ENCODE results near the gene MALT1. TPM values are rescaled to one million over a fixed set of nuclear protein-coding genes. Genes with fewer than 3 reads are reported as not detected.
A peak's percentile ranks its signal among the peaks of the same experiment; 100 is the strongest.

MALT1 gene
- total and polyA plus RNA-seq, 11 donors: 5.4 to 18.3 (median 10.4) TPM

DNA sequence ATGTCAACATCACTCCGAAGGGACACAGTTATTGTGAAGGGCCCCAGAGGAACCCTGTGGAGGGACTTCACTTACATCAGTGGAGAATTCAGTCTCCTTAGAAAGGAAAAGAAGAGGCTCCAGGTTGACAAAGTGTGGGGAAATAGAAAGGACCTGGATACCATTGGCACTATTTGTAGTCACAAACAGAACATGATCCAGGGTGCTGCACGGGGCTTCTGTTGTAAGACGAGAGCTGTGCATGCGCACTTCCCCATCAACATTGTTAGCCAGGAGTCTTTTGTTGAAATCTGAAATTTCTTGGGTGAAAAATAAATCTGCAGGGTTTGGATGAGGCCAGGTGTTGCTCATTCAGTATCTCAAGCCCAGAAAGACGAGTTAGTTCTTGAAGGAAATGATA lies 40.0 kb upstream of the MALT1 start:
- Histone ChIP-seq H3K27me3 (no peaks in the 10 kb centered on the region), H3K4me3 (no peak overlapping the region), H3K4me1 (peaks cover 0 to 20% (median 0%) of the 10 kb centered on the region in 12 donors), H3K9me3 (no peaks in the 10 kb centered on the region), H3K27ac (peak overlapping the region in 1 of 12 donors; percentile 81), H3K36me3 (no peaks in the 10 kb centered on the region)
- DNase-seq (no peak), ATAC-seq (no peak)
- 70 to 78% (median 73%) methylated on average over 5 of the region's 5 CpGs for WGBS, 4 donors
- intact Hi-C loops (cut with DNase I): loop anchor here in 2 of 10 donors (5.0 kb wide), 2 partner anchors 36 to 41 kb away; partner anchors contain the start of gene MALT1 (in 1 of the 2)
- TF ChIP-seq POLR2A (IDR thresholded peaks at IDR 0.05): no peak
- TF ChIP-seq, protein P1, sequence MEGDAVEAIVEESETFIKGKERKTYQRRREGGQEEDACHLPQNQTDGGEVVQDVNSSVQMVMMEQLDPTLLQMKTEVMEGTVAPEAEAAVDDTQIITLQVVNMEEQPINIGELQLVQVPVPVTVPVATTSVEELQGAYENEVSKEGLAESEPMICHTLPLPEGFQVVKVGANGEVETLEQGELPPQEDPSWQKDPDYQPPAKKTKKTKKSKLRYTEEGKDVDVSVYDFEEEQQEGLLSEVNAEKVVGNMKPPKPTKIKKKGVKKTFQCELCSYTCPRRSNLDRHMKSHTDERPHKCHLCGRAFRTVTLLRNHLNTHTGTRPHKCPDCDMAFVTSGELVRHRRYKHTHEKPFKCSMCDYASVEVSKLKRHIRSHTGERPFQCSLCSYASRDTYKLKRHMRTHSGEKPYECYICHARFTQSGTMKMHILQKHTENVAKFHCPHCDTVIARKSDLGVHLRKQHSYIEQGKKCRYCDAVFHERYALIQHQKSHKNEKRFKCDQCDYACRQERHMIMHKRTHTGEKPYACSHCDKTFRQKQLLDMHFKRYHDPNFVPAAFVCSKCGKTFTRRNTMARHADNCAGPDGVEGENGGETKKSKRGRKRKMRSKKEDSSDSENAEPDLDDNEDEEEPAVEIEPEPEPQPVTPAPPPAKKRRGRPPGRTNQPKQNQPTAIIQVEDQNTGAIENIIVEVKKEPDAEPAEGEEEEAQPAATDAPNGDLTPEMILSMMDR (IDR thresholded peaks at IDR 0.05): no peak

DNA sequence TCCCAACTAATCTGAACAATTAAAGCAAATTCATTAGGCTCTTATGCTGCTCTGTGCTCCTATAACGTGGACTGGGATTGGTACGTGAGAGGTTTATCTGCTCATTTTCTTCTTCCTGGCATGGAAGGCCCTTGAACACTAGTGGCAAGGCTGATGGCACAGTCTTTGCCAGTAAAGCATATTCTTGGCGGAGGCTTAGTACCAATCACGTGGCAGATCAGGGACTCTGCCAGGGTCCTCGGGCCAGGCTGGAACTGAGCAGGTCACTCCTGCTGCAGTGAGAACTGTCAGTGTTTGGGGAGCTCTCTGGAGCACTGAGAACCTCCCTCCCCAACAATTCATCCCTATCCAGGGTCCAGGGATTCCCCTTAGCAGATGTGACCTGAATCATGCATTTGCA lies 38.7 kb upstream of the MALT1 start:
- Histone ChIP-seq H3K27ac (peak overlapping the region in 10 of 12 donors; percentile 10 to 81 (median 50)), H3K9me3 (no peaks in the 10 kb centered on the region), H3K4me1 (peaks cover 0 to 20% (median 0%) of the 10 kb centered on the region in 12 donors), H3K27me3 (no peaks in the 10 kb centered on the region), H3K4me3 (no peak overlapping the region), H3K36me3 (no peaks in the 10 kb centered on the region)
- ATAC-seq (peak; percentile 71 to 84 (median 76)), DNase-seq (peak in 4 of 5 donors; percentile 48 to 76 (median 65))
- WGBS, 4 donors: 31 to 75% (median 62%) methylated on average over 5 of the region's 5 CpGs
- intact Hi-C loops (cut with DNase I): loop anchor here in 2 of 10 donors (5.0 kb wide), 2 partner anchors 35 to 40 kb away; partner anchors contain the start of gene MALT1 (in 1 of the 2)
- TF ChIP-seq, protein P1 (IDR thresholded peaks at IDR 0.05): no peak
- no peak for TF ChIP-seq POLR2A (IDR thresholded peaks at IDR 0.05)

DNA sequence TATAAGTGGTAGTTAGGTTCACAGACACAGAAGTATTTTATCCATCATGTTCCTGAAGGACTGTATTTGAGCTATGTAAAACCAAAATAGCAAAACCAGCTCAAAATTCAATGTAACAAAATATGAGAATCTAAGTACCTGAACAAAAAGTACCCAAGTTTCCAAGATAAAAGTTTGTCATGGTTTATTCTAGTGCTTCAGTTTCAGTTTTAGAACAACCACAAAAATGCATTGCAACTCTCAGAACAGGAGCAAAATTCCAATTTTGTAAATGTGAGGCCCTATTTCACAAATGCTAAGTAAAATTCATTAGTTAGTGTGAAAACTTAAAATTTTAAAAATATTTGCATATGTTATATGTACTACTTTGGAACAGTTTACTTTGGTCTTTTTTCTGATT lies 37.4 kb upstream of the MALT1 start:
- Histone ChIP-seq H3K4me1 (peaks cover 0 to 20% (median 0%) of the 10 kb centered on the region in 12 donors), H3K27ac (no peak overlapping the region), H3K27me3 (no peaks in the 10 kb centered on the region), H3K4me3 (no peak overlapping the region), H3K36me3 (no peaks in the 10 kb centered on the region), H3K9me3 (no peaks in the 10 kb centered on the region)
- no peak for TF ChIP-seq POLR2A (IDR thresholded peaks at IDR 0.05)
- TF ChIP-seq, protein P1 (IDR thresholded peaks at IDR 0.05): no peak
- intact Hi-C loops (cut with DNase I): loop anchor here in 2 of 10 donors (5.0 kb wide), 2 partner anchors 33 to 38 kb away; partner anchors contain the start of gene MALT1 (in 1 of the 2)
- no peak for ATAC-seq
- no peak for DNase-seq

DNA sequence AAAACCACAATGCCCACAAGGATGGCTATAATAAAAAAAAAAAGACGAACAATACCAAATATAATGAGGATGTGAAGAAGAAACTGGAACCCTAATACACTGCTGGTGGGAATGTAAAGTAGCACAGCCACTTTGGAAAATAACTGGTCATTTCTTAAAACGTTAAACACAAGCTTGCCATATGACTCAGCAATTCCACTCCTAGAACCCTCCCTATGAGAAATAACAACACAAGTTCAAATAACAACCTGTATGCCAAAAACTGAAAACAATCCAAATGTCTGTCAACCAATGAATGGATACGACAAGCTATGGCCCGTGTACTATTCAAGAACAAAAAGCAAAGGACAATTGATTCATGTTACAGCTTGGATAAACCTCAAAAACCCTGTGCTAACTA lies 35.4 kb upstream of the MALT1 start:
- H3K4me3 ChIP-seq: no peak overlapping the region
- no peaks in the 10 kb centered on the region for H3K9me3 ChIP-seq
- intact Hi-C loops (cut with DNase I): no loop called here
- H3K27me3 ChIP-seq: no peaks in the 10 kb centered on the region
- H3K27ac ChIP-seq: no peak overlapping the region
- no peak for TF ChIP-seq POLR2A (IDR thresholded peaks at IDR 0.05)
- TF ChIP-seq, protein P1 (IDR thresholded peaks at IDR 0.05): no peak
- peaks cover 0 to 16% (median 0%) of the 10 kb centered on the region in 12 donors for H3K4me1 ChIP-seq
- ATAC-seq (peak in 2 of 4 donors; percentile 15 to 22), DNase-seq (no peak)
- WGBS, 4 donors: 29 to 47% (median 34%) methylated on average over 4 of the region's 4 CpGs
- H3K36me3 ChIP-seq: no peaks in the 10 kb centered on the region
